Stimulated activated CD8-positive, alpha-beta memory T cell treated with anti-CD3 and anti-CD28 coated beads, Interleukin-7, amount 100 ng/mL, for 1 hour (primary cell): ENCODE data around the gene TIRAP.

ENCODE experiments used
- DNase-seq, 2 donors: peaks; one replicate each; pipeline ENCODE4 v3.0.0-alpha.2; 2020; ENCODE audit warnings: low read depth in 2 of 2

TIRAP gene

GRCh38 chr11:126322996-126323395, 40.1 kb downstream of the TIRAP start:
- no peak for DNase-seq

GRCh38 chr11:126327281-126328000, 44.5 kb downstream of the TIRAP start:
- DNase-seq: no peak

- no peak for DNase-seq
Measured at GRCh38 chr11:126328001-126328390, 45.1 kb downstream of the TIRAP start.

GRCh38 chr11:126328444-126328843, 45.6 kb downstream of the TIRAP start:
- no peak for DNase-seq

GRCh38 chr11:126328938-126329643, 46.2 kb downstream of the TIRAP start:
- no peak for DNase-seq

- no peak for DNase-seq
Measured at GRCh38 chr11:126329644-126330211, 46.8 kb downstream of the TIRAP start.

- DNase-seq: no peak
Measured at GRCh38 chr11:126331286-126331685, 48.4 kb downstream of the TIRAP start.

GRCh38 chr11:126332221-126332711, 49.4 kb downstream of the TIRAP start:
- no peak for DNase-seq

GRCh38 chr11:126333142-126333541, 50.2 kb downstream of the TIRAP start:
- no peak for DNase-seq

- no peak for DNase-seq
Measured at GRCh38 chr11:126334659-126335462, 52.0 kb downstream of the TIRAP start.

- no peak for DNase-seq
Measured at GRCh38 chr11:126335463-126335760, 52.5 kb downstream of the TIRAP start.

GRCh38 chr11:126336138-126336541, 53.2 kb downstream of the TIRAP start:
- no peak for DNase-seq

GRCh38 chr11:126336671-126337101, 53.8 kb downstream of the TIRAP start:
- no peak for DNase-seq

- DNase-seq: no peak
Measured at GRCh38 chr11:126337126-126337473, 54.2 kb downstream of the TIRAP start.

- DNase-seq: no peak
Measured at GRCh38 chr11:126337474-126338241, 54.8 kb downstream of the TIRAP start.

- DNase-seq: no peak
Measured at GRCh38 chr11:126338346-126339055, 55.6 kb downstream of the TIRAP start.

- no peak for DNase-seq
Measured at GRCh38 chr11:126339073-126339862, 56.4 kb downstream of the TIRAP start.

- no peak for DNase-seq
Measured at GRCh38 chr11:126339863-126340434, 57.1 kb downstream of the TIRAP start.

GRCh38 chr11:126340960-126341606, 58.2 kb downstream of the TIRAP start:
- no peak for DNase-seq
